GM21381 (cell line): Measurements from ENCODE around the gene LINC01488.

Experiments
- ATAC-seq: cut with Tn5 transposase; IDR thresholded peaks from one replicate; pipeline ENCODE4 v1.9.1; 2021; ENCODE audit warnings: mild to moderate bottlenecking, moderate library complexity; ENCODE audit not compliant: unreplicated experiment

The LINC01488 gene

DNA sequence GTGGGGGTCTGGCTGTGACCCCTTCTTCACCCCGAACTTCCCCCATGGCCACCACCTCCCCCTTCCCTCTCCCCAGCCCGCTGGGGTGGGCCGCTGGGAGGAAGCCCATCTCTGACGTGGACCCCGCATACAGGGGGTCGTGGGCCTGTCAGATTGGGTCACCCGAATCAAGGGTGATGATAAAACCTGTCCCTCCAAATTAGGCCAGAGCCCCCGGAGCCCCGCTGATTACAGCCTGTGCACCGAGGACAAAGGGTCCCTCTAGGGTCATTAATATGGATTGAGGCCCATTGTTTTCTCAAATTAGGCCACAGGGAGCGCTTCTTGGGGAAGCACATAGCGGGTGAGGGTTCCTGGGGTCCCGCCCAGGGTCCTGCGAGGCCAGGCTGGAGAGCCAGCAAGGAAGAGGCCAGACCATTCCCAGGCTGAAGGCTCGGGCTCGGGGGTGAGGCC, 4.9 kb upstream of the LINC01488 start:
- no peak for ATAC-seq

DNA sequence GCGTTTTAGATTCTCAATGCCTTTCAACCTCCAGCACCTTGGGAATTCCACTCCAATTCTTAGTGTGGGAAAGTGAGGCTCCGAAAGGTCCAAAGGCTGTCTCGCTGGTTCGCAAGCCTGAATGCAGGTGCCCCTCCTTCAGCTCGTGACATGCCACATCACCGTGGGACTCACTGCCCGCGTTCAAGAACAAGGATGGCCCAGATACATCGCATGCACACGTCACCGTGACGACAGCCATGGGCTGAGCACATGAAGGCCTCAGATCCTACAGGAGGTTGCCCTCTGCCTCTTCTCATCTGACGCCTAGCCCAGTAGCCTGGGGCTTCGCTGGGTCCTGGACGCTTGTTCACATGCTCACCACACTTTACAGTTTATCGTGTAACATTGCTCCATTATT, 4.4 kb upstream of the LINC01488 start:
- ATAC-seq, result no peak

DNA sequence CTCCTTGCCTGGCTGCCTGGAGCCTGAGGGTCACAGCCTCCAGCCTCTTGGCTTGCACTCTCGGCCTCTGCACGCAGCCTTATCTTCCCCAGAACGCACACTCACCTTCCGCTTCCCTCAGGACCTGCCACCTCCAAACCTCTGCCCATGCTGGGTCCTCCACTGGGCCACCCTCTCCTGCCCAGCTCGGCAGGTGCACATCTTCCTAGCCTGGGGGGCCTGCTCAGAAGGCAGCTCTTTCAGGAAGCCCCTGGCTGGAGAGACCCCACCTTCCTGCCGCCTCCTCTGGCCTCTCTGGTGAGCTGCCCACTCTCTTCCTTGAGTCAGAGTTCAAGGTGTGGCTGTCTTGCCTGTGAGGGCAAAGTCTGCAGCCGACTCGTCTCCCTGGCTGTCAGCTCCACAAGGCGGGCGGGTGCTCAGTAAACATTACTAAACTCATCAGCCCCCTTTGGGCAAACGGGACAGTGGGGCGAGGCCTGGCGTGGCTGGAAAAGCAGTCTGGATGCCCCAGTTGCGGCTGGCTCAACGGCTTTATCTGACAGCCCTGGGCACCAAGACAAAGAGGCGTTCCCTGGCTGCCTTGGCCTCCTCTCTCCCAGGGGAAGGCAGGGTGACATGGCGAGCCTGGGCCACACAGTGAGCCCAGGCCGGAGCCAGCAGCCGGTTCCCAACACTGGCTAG, 1.7 kb upstream of the LINC01488 start:
- ATAC-seq, result no peak

DNA sequence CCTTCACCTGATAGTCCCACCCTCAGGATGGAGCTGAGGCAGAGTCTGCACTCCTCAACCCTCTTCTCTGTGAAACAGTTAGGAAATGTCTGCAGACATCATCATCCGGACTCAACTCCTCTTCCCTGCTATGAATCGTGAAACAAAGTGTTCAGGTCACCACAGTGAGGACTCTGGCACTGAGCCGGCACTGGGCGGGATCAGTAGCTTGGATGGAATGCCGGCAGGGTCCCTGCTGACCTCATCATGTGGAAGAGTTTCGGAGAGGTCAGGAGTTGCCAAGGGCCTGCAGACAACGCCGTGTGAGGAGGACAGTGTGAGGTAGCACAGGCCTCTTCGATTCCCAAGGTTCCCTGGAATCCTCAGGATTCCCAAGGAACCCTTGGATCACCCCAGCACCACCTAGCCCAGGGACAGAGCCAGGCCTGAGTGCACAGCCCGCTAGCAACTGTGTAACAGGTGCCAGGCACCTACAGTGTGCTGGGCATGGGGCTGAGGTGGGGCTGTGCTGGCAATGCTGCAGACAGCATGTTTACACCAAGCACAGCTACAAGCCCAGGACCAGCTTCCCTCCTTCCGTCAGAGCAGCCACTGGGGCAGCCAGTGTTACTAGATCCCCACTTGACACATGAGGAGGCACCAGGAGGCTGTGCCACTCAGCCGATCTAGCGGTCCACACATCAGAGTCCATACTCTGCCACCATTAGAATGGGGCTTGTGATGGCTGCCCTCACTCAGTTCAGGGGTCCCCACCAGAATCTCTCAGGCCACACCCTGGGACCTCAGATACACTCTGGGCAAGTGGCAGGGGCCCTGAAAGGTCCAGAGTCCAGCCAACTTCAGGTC, 693 bp upstream of the LINC01488 start:
- ATAC-seq, result no peak

DNA sequence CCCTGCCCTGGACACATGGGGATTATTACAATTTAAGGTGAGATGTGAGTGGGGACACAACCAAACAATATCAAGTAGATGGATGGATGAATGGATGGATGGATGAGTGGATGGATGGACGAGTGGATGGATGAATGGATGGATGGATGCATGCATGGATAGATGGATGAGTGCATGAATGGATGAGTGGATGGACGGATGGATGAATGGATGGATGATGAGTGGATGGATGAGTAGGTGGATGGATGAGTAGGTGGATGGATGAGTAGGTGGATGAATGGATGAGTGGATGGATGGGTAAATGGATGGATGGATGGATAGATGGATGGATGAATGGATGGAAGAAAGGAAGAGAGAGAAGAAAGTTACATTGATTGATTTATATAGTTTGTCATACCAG, 859 bp downstream of the LINC01488 start:
- no peak for ATAC-seq

DNA sequence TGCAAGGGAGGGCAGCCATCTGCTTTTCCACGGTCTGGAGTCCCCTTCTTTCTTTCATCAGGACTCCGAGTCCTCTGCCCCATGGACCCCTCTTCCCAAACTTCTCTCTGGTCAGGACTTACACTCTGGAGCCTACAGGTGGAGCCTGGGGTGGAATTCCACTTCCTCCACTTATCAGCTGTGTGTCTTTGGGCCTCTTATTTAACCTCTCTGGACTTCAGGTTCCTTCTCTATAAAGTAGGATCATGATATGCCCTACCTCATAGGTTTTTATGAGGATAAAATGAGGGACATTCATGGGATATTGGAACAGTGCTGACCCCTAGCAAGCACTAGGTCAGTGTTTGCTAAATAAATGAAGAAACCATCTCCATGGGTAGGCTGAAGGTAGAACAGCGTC, 1.7 kb downstream of the LINC01488 start:
- ATAC-seq, result no peak

DNA sequence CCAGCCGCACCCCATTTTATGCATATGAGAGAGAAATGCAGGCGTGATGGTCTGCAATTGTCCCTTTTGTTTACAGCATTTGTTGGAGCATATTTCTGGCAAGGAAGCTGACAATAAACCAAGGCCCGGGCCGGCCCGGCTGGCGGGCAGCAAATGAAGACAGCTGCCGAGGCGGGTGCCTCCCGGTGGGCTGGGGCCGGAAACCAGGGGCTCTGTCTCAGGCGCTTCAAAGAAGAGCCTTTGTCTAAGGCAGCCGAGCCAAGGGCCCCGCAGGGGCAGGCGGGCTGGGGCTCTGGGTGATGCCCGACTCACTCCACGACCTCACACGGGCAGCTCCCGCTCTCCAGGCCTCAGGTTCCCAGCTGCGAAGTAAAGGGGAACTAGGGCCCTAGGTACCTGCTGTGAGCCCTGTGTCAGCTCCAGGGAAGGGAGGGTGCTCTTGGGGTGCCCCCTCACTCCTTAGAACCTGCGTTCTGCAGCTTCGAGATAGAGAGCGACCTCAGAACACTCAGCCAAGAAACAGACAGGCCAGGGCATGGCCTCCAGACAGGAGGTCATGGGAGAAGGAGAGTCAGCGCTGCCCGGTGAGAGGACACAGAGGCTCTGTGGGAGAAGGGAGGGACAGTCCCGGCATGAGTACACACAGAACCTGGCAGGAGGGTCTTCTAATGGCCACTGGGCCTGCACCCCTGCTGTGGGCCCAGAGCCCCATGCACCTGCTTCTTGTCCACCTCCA, 2.4 kb downstream of the LINC01488 start:
- ATAC-seq, result no peak

DNA sequence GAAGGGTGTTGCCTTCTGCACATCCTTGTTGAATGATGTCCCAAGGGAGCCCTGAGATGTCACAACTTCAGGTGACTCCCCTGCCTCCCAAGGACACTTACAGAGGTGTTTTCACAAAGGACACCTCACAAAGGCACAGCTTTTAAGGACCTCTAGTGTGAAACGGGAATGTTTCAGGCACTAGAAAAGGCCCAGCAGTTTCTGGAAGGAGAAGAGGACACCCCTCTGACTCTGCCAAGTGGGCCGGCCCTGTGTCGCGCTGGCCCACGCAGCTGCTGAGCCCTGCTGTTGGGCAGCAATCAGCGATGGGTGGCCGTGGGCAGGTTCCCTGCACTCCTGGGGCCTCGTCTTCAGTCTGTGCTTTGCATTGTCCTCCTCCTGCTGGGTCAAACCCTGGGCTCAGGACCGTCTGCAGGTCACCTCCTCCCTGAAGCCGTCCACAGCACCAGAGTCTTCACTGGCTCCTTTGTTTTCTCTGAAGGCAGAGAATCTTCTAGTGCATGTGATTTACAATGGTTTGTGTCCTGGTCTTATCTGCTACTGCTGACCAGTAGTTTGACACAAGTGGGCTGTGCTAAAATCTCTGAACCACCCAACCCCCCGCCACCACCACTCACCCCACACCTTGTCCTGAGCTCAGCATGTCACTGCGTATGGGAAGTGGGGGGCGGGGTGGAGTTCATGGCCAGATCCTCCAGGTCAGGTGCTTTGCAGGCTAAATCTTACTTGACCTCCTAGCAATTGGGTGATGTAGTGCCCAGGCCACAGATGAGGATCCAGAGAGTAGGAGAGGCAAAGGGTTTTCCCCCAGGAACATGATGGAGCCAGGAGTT, 3.2 kb downstream of the LINC01488 start:
- ATAC-seq, result no peak

DNA sequence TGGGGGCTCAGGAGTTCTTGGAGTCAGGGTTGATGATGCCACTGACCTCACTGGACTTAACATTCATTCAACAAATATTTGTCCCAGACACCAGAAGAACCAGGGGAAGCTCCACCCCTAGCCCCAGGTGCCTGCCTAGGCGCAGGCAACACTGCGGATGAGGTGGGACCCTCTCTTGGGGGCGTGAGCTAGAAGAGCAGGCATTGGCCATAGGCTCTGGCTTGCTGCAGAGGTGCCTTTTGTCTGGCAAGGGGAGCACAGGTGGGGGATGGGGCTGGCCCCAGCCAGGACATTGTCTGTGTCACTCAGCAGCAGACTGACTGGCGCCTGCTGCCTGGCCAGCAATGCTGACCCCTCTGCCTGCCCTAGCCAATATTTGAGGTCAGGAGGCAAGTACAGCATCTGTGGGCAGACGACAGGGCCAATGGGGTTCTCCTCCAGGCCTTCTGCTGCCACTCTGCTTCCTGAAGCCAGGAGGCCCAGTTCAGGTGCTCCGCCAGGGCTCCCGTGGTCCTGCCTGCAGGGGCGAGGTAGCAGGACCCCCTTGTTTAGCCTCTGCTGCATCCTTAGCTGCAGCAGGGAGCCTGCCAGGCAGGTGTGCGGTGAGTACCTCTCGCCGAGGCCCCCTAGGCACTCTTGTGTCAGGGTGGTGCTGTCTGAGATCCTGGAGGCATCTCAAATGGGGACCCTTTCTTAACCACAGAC, 4.0 kb downstream of the LINC01488 start:
- ATAC-seq, result no peak

DNA sequence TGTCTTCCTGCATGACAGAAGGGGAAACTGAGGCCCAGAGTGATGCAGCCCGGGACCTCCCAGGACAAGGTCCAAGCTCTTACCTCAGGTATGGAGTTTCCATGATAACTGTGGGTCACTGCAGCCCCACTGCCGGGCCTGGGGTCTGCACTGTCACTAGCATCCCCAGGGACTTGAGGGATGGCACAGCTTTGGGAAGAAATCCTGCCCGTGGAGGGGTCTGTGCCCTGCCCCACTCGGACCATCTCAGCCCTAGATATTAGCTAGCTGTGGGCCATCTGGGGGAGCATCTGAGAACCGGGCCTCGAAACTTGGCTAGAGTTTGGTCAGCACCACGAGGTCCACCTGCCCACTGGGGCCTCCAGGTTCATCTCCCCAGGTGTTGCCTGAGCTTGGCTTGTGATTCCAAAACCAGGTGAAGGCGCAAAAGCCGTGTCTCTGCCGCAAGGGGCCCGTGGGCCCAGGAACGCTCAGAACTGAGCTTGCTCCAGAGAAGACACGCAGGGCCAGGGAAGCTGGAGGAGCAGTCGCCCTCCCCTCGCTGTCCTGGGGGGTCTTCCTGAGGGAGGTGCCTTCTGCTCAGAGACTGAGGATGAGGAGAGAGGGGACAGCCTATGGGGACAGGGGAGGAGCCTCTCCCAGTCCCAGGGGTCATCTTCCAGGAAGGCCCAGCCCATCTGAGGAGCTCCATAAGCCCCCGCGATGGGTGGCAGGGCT, 4.8 kb downstream of the LINC01488 start:
- no peak for ATAC-seq

DNA sequence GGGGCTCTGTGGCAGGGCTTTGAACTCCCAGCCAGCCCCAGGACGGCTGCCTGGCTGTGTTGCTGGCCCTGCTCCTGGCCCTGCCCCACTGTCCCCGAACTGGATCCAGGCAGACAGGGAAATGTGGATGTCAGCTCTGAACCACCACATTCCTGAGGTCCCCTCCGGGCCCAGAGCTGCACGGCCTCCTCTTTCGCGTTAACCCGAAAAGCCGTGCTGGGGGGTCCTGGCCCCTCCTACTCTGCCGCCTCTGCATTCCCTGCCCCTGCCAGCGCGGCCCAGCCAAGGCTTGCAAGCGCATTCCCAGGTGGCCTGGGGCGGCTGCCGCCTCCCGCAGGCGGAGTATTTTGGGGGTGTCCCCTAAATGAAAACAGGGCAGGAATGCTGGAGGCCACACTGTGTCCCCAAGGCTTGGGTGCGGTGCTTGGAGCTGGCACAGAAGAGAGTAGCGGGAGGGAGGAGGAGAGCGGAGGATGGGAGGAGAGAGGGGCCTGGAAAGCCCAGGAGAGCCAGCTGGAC, 5.4 kb downstream of the LINC01488 start:
- ATAC-seq, result no peak

DNA sequence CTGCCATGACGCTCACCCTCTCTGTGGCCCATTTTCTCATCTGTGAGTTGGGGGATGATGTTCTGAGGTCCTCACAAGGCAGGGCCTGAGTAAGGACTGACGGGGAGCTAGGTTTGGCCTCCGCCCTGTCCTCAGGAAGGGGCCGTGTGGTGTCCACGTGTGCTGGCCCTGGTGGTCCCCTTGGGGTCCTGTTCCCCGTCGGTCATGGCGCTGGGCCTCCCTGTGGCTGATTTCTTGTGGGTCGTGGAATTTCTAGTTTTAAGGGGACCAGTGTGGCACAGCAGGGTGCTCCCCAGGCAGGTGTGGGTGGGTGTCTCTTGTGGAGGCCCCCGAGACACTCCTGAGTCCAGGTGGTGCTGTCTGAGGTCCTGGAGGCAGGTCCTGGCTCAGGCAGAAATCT, 5.9 kb downstream of the LINC01488 start:
- ATAC-seq, result no peak

DNA sequence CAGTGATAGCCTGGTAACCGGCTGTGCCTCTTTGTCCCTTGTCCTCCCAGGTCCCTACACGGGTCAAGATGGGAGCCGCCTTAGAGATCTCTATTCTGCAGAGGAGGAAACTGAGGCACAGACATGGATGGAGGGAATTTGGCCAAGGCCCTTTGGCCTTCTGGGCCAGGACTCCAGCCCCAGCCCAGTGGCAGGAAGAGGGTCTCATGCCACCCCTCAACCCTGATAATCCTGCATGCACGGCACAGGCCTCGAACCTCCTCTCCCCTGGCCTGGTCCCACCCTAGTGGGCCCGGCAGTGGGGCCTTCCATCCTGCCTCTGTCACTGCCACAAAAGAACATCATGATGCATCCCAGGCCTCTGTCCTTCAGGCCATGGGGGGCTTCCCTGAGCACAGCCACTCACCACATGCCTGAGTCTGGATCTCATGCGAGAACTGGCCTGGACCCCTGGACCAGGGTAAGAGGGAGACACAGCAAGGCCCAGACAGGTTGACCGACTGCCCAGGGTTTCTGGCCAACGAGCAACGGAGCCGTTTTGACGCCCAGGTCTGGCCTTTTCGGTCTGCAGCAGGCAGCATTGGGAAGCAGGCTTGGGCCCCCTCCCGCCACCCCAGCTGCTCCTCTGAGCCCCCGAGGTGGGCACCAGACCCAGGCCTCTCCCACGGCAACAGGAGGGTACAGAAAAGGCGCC, 6.5 kb downstream of the LINC01488 start:
- ATAC-seq, result no peak

DNA sequence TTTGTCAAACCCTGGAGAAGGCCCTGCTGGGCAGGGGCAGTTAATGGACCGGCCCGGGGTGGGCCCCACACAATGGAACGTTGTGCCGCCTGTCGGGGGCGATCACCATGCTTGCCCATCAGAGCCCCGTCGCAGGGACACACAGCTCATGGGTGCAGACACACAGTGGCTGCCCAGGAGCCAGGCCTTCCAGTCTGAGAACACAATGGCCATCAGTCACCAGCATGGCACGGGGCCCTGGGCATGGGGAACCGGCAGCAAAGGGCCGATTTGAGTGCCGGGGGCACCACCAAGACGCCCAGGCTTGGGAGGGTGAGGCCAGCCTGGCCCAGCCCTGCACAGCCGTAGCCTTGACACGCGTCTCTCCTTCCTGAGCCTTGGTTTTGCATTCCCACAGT, 7.1 kb downstream of the LINC01488 start:
- ATAC-seq, result no peak

DNA sequence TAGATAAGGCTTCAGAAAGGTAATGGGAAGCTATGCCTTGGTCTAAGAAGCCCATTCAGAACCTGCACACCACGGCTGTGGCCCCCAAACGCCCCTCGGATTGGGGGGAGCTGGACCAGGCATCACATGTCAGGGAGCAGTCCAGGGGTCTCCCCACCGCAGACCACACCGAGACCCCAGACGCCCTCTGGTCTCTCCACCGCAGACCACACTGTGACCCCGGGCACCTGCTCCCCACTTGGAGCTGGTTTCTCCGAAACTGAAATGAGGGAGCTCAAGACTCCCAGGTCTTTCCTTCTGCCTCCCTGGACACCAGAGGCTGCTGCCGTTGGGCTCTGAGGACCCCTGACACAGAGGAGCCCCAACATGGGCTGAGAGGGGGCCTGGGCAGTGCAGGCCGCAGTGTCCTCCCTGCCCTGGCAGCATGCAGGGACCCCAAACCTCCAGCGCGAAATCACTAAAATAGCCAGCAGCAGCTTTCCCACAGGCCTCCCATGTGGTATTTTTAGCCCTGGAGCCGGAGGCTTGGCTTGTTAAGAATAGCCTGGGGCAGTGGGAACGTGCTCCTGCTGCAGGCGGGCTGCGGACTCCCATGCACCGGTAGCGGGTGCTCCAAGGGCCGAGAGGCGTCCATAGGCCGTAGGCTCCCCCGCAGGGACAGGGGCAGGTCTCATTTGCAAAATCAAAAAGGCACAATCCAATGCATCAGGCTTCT, 7.7 kb downstream of the LINC01488 start:
- ATAC-seq, result no peak

DNA sequence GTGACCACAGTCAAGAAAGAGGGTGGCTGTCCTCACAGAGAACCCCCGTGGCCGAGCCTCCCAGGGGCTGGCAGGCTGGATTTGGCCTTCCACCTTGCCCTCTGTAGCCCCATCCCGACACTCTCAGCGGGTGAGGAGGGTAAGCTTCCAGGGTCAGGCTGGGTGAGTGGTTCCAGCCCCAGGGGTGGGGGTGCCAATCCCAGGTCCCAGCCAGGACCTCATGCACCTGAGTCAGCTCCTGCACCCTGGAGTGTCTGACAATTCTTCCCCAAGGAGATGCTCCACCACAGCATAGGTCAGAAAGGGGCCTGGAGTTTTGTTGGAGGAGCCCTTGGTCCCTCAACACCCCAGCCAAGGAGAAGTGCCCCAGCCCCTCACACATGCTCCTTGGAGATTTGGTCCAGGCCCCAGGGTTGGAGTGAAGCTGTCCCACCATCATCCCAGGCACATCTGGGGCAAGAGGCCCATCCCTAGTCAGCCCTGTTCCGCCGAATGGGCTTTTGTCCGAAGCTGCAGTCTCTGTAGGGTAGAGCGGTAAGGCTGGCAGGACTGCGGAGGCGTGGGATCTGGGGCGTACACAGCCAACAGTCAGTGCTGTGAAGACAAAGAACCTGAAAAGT, 8.4 kb downstream of the LINC01488 start:
- ATAC-seq, result no peak

DNA sequence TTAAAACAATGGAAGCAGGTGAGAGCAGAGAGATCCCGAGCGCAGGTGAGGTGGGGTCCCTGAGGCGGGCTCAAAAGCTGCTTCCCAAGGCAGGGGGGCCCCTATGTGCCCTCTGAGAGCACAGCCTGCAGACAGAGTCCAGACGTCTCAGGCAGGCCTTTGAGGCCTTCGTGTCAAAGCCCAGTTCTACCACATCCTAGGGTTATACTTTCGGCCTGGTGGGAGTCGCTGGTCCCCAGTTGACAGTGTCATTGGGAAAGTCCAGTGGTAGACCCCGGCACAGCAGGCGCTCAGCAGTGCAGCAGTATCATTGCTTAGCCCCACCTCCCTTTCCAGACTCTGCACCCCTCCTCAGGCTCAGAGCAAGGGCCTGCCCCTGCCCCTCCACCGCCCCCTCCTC, 9.1 kb downstream of the LINC01488 start:
- no peak for ATAC-seq
